HG03558 (cell line): ENCODE measurements around the gene ITGA8.
"Not testable (repeated sequence)": the region's sequence is repeated elsewhere in the genome, so short reads cannot be mapped to it uniquely, and the experiment has no call there.

Experiments
- ATAC-seq: cut with Tn5 transposase; IDR thresholded peaks from one replicate; pipeline ENCODE4 v1.9.1; 2021; ENCODE audit warnings: moderate number of reproducible peaks; ENCODE audit not compliant: unreplicated experiment; ENCODE audit errors: extremely low read depth

Gene ITGA8

GRCh38 chr10:15478429-15478828 lies 241.3 kb downstream of the ITGA8 start:
- no peak for ATAC-seq

DNA sequence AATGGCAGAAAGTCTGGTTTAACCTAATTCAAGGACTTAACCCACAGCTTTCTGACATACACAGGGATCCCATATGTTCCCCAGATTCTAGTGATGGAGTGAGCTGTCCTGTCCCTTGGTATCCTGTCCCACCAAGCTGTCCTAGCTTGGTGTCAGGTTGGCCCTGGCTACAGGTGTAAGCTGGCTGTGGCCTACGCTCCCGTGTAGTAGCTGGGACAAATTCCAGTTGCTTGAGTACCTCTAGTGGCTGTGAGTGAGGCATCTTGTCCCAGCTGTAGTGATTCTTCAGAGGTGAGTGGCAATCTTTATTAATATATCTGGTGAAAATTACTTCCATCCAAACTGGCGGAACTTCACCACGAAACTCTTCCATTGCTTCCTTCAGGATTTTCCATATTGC lies 243.4 kb downstream of the ITGA8 start:
- ATAC-seq: no peak

DNA sequence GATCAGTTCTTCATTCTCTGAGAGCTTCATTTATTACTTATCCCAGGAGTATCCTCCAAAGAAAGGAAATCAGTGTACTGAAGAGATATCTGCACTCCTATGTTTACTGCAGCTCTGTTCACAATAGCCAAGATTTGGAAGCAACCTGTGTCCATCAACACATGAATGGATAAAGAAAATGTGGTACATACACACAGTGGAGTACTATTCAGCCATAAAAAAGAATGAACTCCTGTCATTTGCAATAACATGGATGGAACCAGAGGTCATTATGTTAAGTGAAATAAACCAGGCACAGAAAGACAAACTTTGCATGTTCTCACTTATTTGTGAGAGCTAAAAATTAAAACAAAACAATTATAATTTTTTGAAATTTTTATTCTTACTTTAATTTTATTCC lies 244.3 kb downstream of the ITGA8 start:
- not testable (repeated sequence) for ATAC-seq

GRCh38 chr10:15474671-15475070 lies 245.1 kb downstream of the ITGA8 start:
- no peak for ATAC-seq

GRCh38 chr10:15473396-15473767 lies 246.3 kb downstream of the ITGA8 start:
- no peak for ATAC-seq

DNA sequence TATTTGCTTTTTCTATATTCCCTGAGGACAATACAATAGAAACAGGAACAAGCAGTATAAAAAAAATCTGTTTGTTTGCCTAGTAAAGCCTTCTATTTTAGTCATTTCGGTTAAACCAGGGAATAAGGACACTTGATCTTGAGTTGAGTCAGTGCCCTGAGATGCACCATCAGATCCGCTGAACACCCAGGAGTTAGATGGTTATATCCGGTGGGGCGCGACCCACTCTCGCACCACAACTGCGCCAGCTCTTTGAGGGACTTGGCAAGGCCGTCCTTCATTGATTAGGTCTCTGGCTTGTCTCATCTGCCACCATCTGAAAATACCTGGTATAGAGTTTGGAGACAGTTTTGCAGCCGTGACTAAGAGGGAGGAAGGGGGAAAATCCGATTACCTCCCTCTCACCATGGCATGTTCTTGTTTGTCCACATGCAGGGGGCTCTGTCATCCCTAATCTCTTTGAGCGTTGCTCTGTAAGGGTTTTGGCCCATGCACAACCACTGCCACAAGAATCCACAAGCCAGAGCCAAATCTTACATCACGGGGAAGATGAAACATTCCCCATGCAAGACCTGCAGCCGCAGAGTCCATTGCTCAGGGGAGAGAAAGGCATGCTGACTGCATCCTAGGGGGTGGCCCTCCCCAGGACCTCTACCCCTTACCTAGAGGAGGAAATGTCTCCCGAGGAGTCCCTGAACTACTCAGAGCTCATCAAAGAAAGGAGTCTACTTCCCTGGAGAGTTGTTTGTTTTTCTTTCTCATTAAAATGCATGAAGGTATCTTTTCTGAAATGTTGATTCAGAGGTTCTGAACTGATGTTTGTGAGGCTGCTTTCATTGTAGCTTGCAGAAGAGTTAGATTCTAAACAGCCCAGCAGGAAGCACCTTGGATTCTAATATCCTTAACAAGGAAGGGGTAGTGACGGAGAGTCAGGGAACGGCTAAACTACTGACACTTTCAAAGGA lies 247.0 kb downstream of the ITGA8 start:
- ATAC-seq: no peak

DNA sequence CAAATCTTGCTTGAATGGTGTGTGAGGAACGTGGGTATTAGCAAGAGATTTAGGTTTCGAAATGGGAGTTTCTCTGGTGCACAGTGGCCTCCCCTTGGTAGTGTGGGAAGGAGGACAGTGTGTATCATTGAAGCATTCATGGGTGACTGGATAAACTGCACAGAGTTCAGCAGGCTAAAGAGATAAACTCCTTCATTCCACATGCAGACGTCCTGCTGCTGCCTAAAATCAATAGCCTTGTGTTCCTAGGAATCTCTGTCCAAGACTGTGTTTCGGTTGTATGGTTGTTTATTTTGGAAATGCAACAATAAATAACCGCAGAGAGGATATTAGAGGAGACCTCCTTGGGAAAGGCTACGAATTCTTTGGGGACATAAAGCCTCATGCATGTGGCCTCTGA lies 247.7 kb downstream of the ITGA8 start:
- no peak for ATAC-seq

- ATAC-seq: no peak
Observed at GRCh38 chr10:15469111-15469510, 250.6 kb downstream of the ITGA8 start.

DNA sequence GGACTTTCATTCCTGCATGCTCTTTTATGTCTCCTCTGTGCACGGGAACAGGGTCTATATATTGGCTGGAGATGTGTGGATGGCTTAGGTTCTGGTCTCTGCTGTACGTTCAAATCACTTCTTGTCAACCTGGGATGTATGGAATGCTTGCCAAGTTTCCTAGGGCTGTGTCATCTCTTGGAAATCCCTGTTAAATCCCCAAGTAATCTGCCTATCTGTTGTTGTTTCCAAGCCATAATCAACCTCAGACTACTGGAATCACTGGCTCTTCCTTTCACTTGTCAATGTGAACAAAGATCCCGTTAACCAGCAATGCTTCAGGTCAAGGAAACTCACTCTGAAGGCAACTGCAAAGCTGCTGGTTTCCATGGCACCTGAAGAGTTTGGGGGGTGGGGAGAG lies 255.3 kb downstream of the ITGA8 start:
- ATAC-seq: no peak
